ENCODE results near the gene FNDC5. TPM values are rescaled to one million over a fixed set of nuclear protein-coding genes. Genes with fewer than 3 reads are reported as not detected.

FNDC5 gene
- total and polyA plus RNA-seq, 2 of the 13 experiments (the other 11 are each of a cell fraction or from before 2014, with no cell fraction given), result 1.4 to 3.1 TPM

DNA sequence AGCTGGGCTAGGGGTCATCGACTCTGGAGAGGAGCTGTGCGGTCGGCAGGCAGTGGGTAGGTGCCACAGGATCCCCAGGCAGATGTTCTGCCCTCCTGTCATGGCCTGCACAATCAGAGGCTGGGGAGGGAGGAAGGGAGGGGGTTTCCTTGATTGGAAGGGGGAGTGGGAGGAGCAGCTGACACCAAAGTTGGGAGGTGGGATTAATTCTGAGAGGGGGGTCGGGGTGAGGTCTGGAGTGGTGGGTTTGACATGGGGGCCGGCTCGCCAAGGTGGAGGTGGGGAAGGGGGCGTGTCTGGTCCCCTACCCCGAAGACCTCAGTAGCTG, 14.9 kb upstream of the FNDC5 start:
- in situ Hi-C loops (cut with HindIII; ENCODE audit: extremely low pct_ligation_motif_present, low pct_unique_long_range_greater_than_20kb), result no loop called here
- DNase-seq (ENCODE audit: low spot score) (no peak), FAIRE-seq (no peak), ATAC-seq (no peak)
- Histone ChIP-seq H3K36me3 (replicated peaks in 1 of 2; ENCODE audit: control insufficient read depth in 1 of 2, insufficient read depth in 2 of 2, low read length in 2 of 2) (no peaks in the 10 kb centered on the region), H3K9ac (ENCODE audit: insufficient read depth, low read depth, low read length) (no peak overlapping the region), H3K27ac (ENCODE audit: extremely low read length, insufficient read depth, low read length) (no peak overlapping the region), H3K27me3 (ENCODE audit: control insufficient read depth in 1 of 2, insufficient read depth in 2 of 2, low read length in 2 of 2) (peaks cover 9 to 57% of the 10 kb centered on the region in 2 experiments; a peak in 4 of 5 replicates), H2AFZ (ENCODE audit: low read length) (no peak overlapping the region), H3K79me2 (ENCODE audit: insufficient read depth, low read length) (no peaks in the 10 kb centered on the region), H3K9me3 (ENCODE audit: low read length) (no peaks in the 10 kb centered on the region), H3K4me3 (replicated peaks in 1 of 3; ENCODE audit: insufficient read depth in 1 of 3, low read depth in 2 of 3, low read length in 3 of 3) (no peak overlapping the region), H4K20me1 (ENCODE audit: insufficient read depth, low read length) (0 out of 2 replicates have a peak, but pooled peaks cover 4% of the 10 kb centered on the region), H3K4me2 (ENCODE audit: low read depth, low read length) (no peak overlapping the region), H3K4me1 (ENCODE audit: insufficient read depth, low read length) (peaks cover 7% of the 10 kb centered on the region)
- intact Hi-C loops (cut with micrococcal nuclease; ENCODE audit: unreplicated experiment), result no loop called here
- 23% methylated on average over 7 of the region's 8 CpGs for WGBS (ENCODE audit: low lambda C conversion rate)
- ChIA-PET CTCF (ENCODE audit: low intra/inter-chr PET ratio, low total read pairs) (interaction anchor here (0.7 kb wide), 1 partner anchor 13 kb away, joined by 3 read pairs; no protein-coding TSS in a partner anchor), POLR2A (no interaction called here)
- no TSS peak for BruUV-seq (replicated peaks)
- TF ChIP-seq STAT5B (CRISPR knock-in tag; IDR thresholded peaks at IDR 0.05) (no peak), ZIK1 (CRISPR knock-in tag; IDR thresholded peaks at IDR 0.05; ENCODE audit: borderline replicate concordance, low read depth) (no peak), EED (CRISPR knock-in tag; IDR thresholded peaks at IDR 0.05) (no peak), ZNF256 (CRISPR knock-in tag; conservative IDR thresholded peaks at IDR 0.05) (no peak), EZH2 (conservative IDR thresholded peaks at IDR 0.05; ENCODE audit: low read depth, low read length) (no peak), ZNF83 (CRISPR knock-in tag; IDR thresholded peaks at IDR 0.05; ENCODE audit: borderline replicate concordance) (no peak), ZFX (CRISPR knock-in tag; IDR thresholded peaks at IDR 0.05; ENCODE audit: low read depth) (no peak), MATR3 (CRISPR knock-in tag; IDR thresholded peaks at IDR 0.05) (no peak), FOSL2 (CRISPR knock-in tag; IDR thresholded peaks at IDR 0.05) (no peak), ZBTB42 (CRISPR knock-in tag; IDR thresholded peaks at IDR 0.05) (no peak), PTBP1 (IDR thresholded peaks at IDR 0.05; ENCODE audit: low read depth, low read length, poor library complexity, severe bottlenecking) (no peak), SOX5 (CRISPR knock-in tag; IDR thresholded peaks at IDR 0.05; ENCODE audit: borderline replicate concordance) (no peak), AKAP8 (CRISPR knock-in tag; IDR thresholded peaks at IDR 0.05) (no peak), TEAD3 (CRISPR knock-in tag; optimal IDR thresholded peaks at IDR 0.05; ENCODE audit: borderline replicate concordance) (no peak), ISL2 (CRISPR knock-in tag; IDR thresholded peaks at IDR 0.05) (no peak)
- TF ChIP-seq, protein P1, sequence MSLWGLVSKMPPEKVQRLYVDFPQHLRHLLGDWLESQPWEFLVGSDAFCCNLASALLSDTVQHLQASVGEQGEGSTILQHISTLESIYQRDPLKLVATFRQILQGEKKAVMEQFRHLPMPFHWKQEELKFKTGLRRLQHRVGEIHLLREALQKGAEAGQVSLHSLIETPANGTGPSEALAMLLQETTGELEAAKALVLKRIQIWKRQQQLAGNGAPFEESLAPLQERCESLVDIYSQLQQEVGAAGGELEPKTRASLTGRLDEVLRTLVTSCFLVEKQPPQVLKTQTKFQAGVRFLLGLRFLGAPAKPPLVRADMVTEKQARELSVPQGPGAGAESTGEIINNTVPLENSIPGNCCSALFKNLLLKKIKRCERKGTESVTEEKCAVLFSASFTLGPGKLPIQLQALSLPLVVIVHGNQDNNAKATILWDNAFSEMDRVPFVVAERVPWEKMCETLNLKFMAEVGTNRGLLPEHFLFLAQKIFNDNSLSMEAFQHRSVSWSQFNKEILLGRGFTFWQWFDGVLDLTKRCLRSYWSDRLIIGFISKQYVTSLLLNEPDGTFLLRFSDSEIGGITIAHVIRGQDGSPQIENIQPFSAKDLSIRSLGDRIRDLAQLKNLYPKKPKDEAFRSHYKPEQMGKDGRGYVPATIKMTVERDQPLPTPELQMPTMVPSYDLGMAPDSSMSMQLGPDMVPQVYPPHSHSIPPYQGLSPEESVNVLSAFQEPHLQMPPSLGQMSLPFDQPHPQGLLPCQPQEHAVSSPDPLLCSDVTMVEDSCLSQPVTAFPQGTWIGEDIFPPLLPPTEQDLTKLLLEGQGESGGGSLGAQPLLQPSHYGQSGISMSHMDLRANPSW (CRISPR knock-in tag; IDR thresholded peaks at IDR 0.05; ENCODE audit: borderline replicate concordance), result no peak
- TF ChIP-seq, protein P2, sequence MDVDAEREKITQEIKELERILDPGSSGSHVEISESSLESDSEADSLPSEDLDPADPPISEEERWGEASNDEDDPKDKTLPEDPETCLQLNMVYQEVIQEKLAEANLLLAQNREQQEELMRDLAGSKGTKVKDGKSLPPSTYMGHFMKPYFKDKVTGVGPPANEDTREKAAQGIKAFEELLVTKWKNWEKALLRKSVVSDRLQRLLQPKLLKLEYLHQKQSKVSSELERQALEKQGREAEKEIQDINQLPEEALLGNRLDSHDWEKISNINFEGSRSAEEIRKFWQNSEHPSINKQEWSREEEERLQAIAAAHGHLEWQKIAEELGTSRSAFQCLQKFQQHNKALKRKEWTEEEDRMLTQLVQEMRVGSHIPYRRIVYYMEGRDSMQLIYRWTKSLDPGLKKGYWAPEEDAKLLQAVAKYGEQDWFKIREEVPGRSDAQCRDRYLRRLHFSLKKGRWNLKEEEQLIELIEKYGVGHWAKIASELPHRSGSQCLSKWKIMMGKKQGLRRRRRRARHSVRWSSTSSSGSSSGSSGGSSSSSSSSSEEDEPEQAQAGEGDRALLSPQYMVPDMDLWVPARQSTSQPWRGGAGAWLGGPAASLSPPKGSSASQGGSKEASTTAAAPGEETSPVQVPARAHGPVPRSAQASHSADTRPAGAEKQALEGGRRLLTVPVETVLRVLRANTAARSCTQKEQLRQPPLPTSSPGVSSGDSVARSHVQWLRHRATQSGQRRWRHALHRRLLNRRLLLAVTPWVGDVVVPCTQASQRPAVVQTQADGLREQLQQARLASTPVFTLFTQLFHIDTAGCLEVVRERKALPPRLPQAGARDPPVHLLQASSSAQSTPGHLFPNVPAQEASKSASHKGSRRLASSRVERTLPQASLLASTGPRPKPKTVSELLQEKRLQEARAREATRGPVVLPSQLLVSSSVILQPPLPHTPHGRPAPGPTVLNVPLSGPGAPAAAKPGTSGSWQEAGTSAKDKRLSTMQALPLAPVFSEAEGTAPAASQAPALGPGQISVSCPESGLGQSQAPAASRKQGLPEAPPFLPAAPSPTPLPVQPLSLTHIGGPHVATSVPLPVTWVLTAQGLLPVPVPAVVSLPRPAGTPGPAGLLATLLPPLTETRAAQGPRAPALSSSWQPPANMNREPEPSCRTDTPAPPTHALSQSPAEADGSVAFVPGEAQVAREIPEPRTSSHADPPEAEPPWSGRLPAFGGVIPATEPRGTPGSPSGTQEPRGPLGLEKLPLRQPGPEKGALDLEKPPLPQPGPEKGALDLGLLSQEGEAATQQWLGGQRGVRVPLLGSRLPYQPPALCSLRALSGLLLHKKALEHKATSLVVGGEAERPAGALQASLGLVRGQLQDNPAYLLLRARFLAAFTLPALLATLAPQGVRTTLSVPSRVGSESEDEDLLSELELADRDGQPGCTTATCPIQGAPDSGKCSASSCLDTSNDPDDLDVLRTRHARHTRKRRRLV (CRISPR knock-in tag; IDR thresholded peaks at IDR 0.05), result no peak
- TF ChIP-seq, protein P3, sequence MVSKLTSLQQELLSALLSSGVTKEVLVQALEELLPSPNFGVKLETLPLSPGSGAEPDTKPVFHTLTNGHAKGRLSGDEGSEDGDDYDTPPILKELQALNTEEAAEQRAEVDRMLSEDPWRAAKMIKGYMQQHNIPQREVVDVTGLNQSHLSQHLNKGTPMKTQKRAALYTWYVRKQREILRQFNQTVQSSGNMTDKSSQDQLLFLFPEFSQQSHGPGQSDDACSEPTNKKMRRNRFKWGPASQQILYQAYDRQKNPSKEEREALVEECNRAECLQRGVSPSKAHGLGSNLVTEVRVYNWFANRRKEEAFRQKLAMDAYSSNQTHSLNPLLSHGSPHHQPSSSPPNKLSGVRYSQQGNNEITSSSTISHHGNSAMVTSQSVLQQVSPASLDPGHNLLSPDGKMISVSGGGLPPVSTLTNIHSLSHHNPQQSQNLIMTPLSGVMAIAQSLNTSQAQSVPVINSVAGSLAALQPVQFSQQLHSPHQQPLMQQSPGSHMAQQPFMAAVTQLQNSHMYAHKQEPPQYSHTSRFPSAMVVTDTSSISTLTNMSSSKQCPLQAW (CRISPR knock-in tag; IDR thresholded peaks at IDR 0.05), result no peak
